Measurements from ENCODE around the gene CARD8.

The CARD8 gene

GRCh38 chr19:48186015-48186414 is 69.7 kb downstream of the CARD8 start:
- H3K4me1 ChIP-seq (ENCODE audit: insufficient read depth, low read length), result peaks cover 4% of the 10 kb centered on the region; the same call in 1 of the 2 replicates
- H3K4me3 ChIP-seq (ENCODE audit: low read length), result no peak overlapping the region
- H3K9ac ChIP-seq (ENCODE audit: low read depth, low read length), result no peak overlapping the region

GRCh38 chr19:48183356-48183755 is 72.4 kb downstream of the CARD8 start:
- H3K9ac ChIP-seq (ENCODE audit: low read depth, low read length), result no peak overlapping the region
- peaks cover 25% of the 10 kb centered on the region for H3K36me3 ChIP-seq (ENCODE audit: insufficient read depth, low read depth, low read length)
- H3K4me3 ChIP-seq (ENCODE audit: low read length), result no peak overlapping the region
- no peak overlapping the region for H3K27ac ChIP-seq (ENCODE audit: low read length)
- no peaks in the 10 kb centered on the region for H3K4me1 ChIP-seq (ENCODE audit: insufficient read depth, low read length)
- peaks cover 14% of the 10 kb centered on the region for H3K9me3 ChIP-seq (ENCODE audit: insufficient read depth, low read depth, low read length)
- H3K27me3 ChIP-seq (ENCODE audit: insufficient read depth, low read length), result no peaks in the 10 kb centered on the region

More at GRCh38 chr19:48186015-48186414, 69.7 kb downstream of the CARD8 start:
- no peaks in the 10 kb centered on the region for H3K27me3 ChIP-seq (ENCODE audit: insufficient read depth, low read length)
- no peak overlapping the region for H3K27ac ChIP-seq (ENCODE audit: low read length)
- H3K36me3 ChIP-seq (ENCODE audit: insufficient read depth, low read depth, low read length), result peaks cover 30% of the 10 kb centered on the region
- H3K9me3 ChIP-seq (ENCODE audit: insufficient read depth, low read depth, low read length), result peaks cover 12% of the 10 kb centered on the region

DNA sequence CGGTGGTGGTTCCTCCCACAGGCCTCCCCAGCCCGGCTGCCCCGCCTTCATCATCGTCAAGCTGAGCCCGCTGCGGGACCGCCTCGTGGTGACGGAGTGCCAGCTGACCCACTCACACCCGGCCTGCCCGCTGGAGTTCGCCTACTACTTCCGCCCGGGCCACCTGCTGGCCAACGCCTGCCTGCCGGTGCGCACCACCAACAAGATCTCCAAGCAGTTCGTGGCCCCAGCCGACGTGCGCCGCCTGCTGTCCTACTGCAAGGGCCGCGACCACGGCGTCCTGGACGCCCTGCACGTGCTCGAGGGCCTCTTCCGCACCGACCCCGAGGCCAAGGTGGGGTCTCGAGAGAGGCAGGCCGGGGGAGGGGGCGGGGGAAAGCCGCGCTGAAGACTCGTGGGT is 73.3 kb downstream of the CARD8 start:
- H3K4me1 ChIP-seq (ENCODE audit: insufficient read depth, low read length), result no peaks in the 10 kb centered on the region
- peaks cover 14% of the 10 kb centered on the region for H3K9me3 ChIP-seq (ENCODE audit: insufficient read depth, low read depth, low read length)
- no peak overlapping the region for H3K9ac ChIP-seq (ENCODE audit: low read depth, low read length)
- H3K27me3 ChIP-seq (ENCODE audit: insufficient read depth, low read length), result no peaks in the 10 kb centered on the region
- H3K27ac ChIP-seq (ENCODE audit: low read length), result no peak overlapping the region
- no peak overlapping the region for H3K4me3 ChIP-seq (ENCODE audit: low read length)
- H3K36me3 ChIP-seq (ENCODE audit: insufficient read depth, low read depth, low read length), result peaks cover 17% of the 10 kb centered on the region; the same call in 1 of the 2 replicates

GRCh38 chr19:48181505-48181904 is 74.2 kb downstream of the CARD8 start:
- Histone ChIP-seq H3K4me3 (ENCODE audit: low read length) (no peak overlapping the region), H3K36me3 (ENCODE audit: insufficient read depth, low read depth, low read length) (peaks cover 17% of the 10 kb centered on the region; the same call in 1 of the 2 replicates), H3K9ac (ENCODE audit: low read depth, low read length) (no peak overlapping the region), H3K4me1 (ENCODE audit: insufficient read depth, low read length) (no peaks in the 10 kb centered on the region), H3K27ac (ENCODE audit: low read length) (no peak overlapping the region), H3K27me3 (ENCODE audit: insufficient read depth, low read length) (no peaks in the 10 kb centered on the region), H3K9me3 (ENCODE audit: insufficient read depth, low read depth, low read length) (peaks cover 14% of the 10 kb centered on the region)

DNA sequence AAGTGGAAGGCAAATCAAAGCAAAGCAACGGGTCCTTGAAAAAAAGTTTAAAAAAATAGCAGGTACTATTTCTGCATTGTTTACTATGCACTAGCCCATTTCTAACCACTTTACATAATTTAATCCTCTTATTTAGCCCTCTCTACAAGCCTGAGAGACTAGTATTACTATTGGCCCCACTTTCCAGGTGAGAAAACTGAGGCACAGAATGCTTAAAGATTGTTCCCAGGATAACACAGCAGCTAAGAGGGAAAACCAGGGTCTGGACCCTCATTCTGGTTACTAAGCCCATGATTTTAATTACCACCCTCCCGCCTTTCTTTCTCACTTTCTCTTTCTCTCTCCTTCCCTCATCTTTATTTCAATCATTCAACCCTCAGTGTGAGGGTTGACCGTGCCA is 79.5 kb downstream of the CARD8 start:
- Histone ChIP-seq H3K27ac (ENCODE audit: low read length) (no peak overlapping the region), H3K4me3 (ENCODE audit: low read length) (no peak overlapping the region), H3K9ac (ENCODE audit: low read depth, low read length) (no peak overlapping the region), H3K9me3 (ENCODE audit: insufficient read depth, low read depth, low read length) (peaks cover 4% of the 10 kb centered on the region), H3K4me1 (ENCODE audit: insufficient read depth, low read length) (no peaks in the 10 kb centered on the region), H3K27me3 (ENCODE audit: insufficient read depth, low read length) (no peaks in the 10 kb centered on the region), H3K36me3 (ENCODE audit: insufficient read depth, low read depth, low read length) (peaks cover 35% of the 10 kb centered on the region)

GRCh38 chr19:48175578-48175977 is 80.1 kb downstream of the CARD8 start:
- Histone ChIP-seq H3K9me3 (ENCODE audit: insufficient read depth, low read depth, low read length) (no peaks in the 10 kb centered on the region), H3K9ac (ENCODE audit: low read depth, low read length) (no peak overlapping the region)

DNA sequence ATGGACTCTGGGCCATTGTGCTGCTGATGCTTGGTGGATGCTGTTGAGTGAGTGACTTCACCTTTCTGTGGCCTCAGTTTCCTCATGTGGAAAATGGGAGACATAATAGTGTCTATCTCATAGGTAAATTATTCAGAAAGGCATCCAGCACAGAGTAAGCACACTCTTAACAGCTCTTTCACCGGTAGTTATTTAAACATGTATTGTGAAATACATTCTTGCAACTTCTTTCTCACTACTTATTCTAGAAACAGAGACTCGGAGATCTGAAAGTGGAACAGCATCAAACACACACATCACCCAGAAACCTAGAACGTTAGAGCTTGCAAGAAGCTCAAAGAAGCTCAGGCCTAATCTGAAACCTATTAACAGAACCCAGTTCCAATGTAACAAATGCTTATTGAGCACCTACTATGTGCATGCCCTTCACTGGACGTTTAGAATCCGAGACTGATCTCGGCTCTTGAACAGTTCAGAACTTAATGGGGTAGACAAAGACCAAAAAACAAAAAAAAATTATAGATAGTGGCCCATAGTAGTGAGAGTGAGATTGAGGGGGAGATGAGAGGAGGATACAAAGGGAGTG is 81.2 kb downstream of the CARD8 start:
- no peaks in the 10 kb centered on the region for H3K27me3 ChIP-seq (ENCODE audit: insufficient read depth, low read length)
- no peaks in the 10 kb centered on the region for H3K4me1 ChIP-seq (ENCODE audit: insufficient read depth, low read length)
- peaks cover 30% of the 10 kb centered on the region for H3K36me3 ChIP-seq (ENCODE audit: insufficient read depth, low read depth, low read length)
- H3K9ac ChIP-seq (ENCODE audit: low read depth, low read length), result no peak overlapping the region
- H3K9me3 ChIP-seq (ENCODE audit: insufficient read depth, low read depth, low read length), result no peaks in the 10 kb centered on the region
- H3K4me3 ChIP-seq (ENCODE audit: low read length), result no peak overlapping the region
- H3K27ac ChIP-seq (ENCODE audit: low read length), result no peak overlapping the region

More at GRCh38 chr19:48175578-48175977, 80.1 kb downstream of the CARD8 start:
- Histone ChIP-seq H3K4me1 (ENCODE audit: insufficient read depth, low read length) (no peaks in the 10 kb centered on the region), H3K27me3 (ENCODE audit: insufficient read depth, low read length) (no peaks in the 10 kb centered on the region), H3K27ac (ENCODE audit: low read length) (no peak overlapping the region), H3K4me3 (ENCODE audit: low read length) (no peak overlapping the region), H3K36me3 (ENCODE audit: insufficient read depth, low read depth, low read length) (peaks cover 32% of the 10 kb centered on the region)

GRCh38 chr19:48171710-48172109 is 84.0 kb downstream of the CARD8 start:
- H3K27ac ChIP-seq (ENCODE audit: low read length), result no peak overlapping the region
- H3K4me3 ChIP-seq (ENCODE audit: low read length), result peak overlapping the region; percentile 85; the same call in 1 of the 2 replicates
- H3K9ac ChIP-seq (ENCODE audit: low read depth, low read length), result peak overlapping the region; percentile 88; the same call in 1 of the 2 replicates

GRCh38 chr19:48170817-48171347 is 84.8 kb downstream of the CARD8 start:
- H3K27ac ChIP-seq (ENCODE audit: low read length), result peak overlapping the region; percentile 98
- peaks cover 4% of the 10 kb centered on the region; the same call in 1 of the 2 replicates for H3K4me1 ChIP-seq (ENCODE audit: insufficient read depth, low read length)
- H3K27me3 ChIP-seq (ENCODE audit: insufficient read depth, low read length), result no peaks in the 10 kb centered on the region
- peak overlapping the region; percentile 85 for H3K4me3 ChIP-seq (ENCODE audit: low read length)
- H3K9ac ChIP-seq (ENCODE audit: low read depth, low read length), result peak overlapping the region; percentile 88
- H3K9me3 ChIP-seq (ENCODE audit: insufficient read depth, low read depth, low read length), result no peaks in the 10 kb centered on the region
- H3K36me3 ChIP-seq (ENCODE audit: insufficient read depth, low read depth, low read length), result peaks cover 28% of the 10 kb centered on the region

More at GRCh38 chr19:48171710-48172109, 84.0 kb downstream of the CARD8 start:
- no peaks in the 10 kb centered on the region for H3K27me3 ChIP-seq (ENCODE audit: insufficient read depth, low read length)
- H3K9me3 ChIP-seq (ENCODE audit: insufficient read depth, low read depth, low read length), result no peaks in the 10 kb centered on the region
- H3K36me3 ChIP-seq (ENCODE audit: insufficient read depth, low read depth, low read length), result peaks cover 28% of the 10 kb centered on the region
- peaks cover 4% of the 10 kb centered on the region; the same call in 1 of the 2 replicates for H3K4me1 ChIP-seq (ENCODE audit: insufficient read depth, low read length)

DNA sequence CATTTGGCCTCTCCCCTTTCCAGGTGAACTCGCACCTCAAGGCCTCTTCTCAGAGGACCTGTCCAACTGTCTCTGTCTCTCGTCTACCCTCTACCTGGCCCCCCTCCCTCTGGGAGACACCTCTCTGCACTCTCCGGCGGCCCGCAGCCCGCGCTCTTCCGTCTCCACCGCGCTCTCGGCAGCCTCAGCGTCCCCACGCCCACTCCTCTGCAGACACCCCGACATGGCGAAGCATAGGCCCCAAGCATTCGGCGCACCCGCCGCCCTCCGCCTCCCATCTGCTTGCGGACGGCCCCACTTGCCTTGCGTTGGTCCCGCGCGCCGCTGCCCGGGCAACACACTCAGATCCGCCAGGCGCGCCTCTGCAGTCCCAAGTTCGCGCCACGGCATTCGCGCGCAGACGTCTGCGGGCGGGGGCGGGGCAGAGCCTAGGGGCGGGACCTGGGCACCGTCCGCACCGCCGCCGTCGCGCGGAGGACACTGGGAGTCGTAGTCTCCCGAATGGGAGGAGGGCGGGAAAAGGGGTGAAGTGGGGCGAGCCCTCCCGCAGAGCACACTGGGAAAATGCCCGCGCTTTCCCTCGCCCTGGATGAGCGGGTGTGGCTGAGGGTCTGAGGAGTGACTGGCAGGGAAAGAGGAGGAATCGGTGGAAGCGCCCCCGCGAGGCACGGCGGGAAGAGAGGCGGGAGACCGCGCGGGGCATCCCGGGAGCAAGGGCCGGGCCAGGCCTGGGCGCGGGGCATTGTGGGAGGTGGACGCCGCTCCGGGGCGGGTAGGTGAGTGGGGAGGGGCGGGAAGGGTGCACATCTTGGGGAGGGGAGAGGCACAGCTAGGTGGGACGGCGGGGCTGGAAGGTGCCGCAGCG is 85.5 kb downstream of the CARD8 start, which contains the start of the genes LIG1 and ZSWIM9:
Gene LIG1, minus strand, starts transcription at position 406 of the 865 bp plus-strand sequence. CDS start 4,778 bp downstream, outside the sequence.
Gene ZSWIM9, plus strand, starts transcription at position 742 of the 865 bp plus-strand sequence. CDS start 1,123 bp downstream, outside the sequence.
- H3K36me3 ChIP-seq (ENCODE audit: insufficient read depth, low read depth, low read length), result peaks cover 22% of the 10 kb centered on the region
- no peaks in the 10 kb centered on the region for H3K9me3 ChIP-seq (ENCODE audit: insufficient read depth, low read depth, low read length)
- H3K4me1 ChIP-seq (ENCODE audit: insufficient read depth, low read length), result peaks cover 4% of the 10 kb centered on the region; the same call in 1 of the 2 replicates
- H3K27me3 ChIP-seq (ENCODE audit: insufficient read depth, low read length), result no peaks in the 10 kb centered on the region
- H3K27ac ChIP-seq (ENCODE audit: low read length), result peak within 1 kb of the TSS; percentile 98
- H3K9ac ChIP-seq (ENCODE audit: low read depth, low read length), result peak within 1 kb of the TSS; percentile 88
- H3K4me3 ChIP-seq (ENCODE audit: low read length), result peak within 1 kb of the TSS; percentile 85

DNA sequence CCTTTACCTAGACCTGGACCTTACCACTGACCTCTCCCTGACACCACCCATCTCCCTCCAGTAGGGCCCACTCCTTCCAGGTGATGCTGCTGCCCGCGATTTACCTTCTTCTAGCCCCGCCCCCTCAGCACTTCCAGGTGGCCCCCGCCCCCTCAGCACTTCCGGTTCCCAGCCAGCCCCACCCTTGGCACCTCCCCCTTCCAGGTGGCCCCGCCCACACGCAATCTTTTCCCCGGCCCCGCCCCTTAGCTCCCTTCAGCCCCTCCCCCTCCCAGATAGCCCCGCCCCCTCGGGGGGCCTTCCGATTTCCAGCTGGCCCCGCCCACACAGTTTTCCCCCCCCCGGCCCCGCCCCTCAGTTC is 86.2 kb downstream of the CARD8 start:
- no peaks in the 10 kb centered on the region for H3K27me3 ChIP-seq (ENCODE audit: insufficient read depth, low read length)
- no peaks in the 10 kb centered on the region for H3K9me3 ChIP-seq (ENCODE audit: insufficient read depth, low read depth, low read length)
- H3K9ac ChIP-seq (ENCODE audit: low read depth, low read length), result peak overlapping the region; percentile 88; the same call in 1 of the 2 replicates
- no peak overlapping the region for H3K27ac ChIP-seq (ENCODE audit: low read length)
- H3K36me3 ChIP-seq (ENCODE audit: insufficient read depth, low read depth, low read length), result peaks cover 19% of the 10 kb centered on the region
- peaks cover 4% of the 10 kb centered on the region; the same call in 1 of the 2 replicates for H3K4me1 ChIP-seq (ENCODE audit: insufficient read depth, low read length)
- H3K4me3 ChIP-seq (ENCODE audit: low read length), result peak overlapping the region; percentile 85
